B cell (primary cell): Measurements from ENCODE around the gene KLHL17. TPM values are rescaled to one million over a fixed set of nuclear protein-coding genes. Genes with fewer than 3 reads are reported as not detected.

Source experiments
- ATAC-seq: fragments of 200-7000 bp; cut with Tn5 transposase; one replicate; pipeline ENCODE4 v1.10.0; 2021; ENCODE audit warnings: low read depth, mild to moderate bottlenecking, moderate number of reproducible peaks, moderate library complexity
- CTCF ChIA-PET: fragments of 350-600 bp; sonication (Branson Sonifier 250); formaldehyde crosslinking; loops from one replicate; lab custom pipeline; 2021; ENCODE audit warnings: antibody characterized with exemption, inconsistent platforms; lab: Charles Lee
- POLR2A ChIA-PET: fragments of 350-600 bp; sonication (Branson Sonifier 250); formaldehyde crosslinking; loops from one replicate; lab custom pipeline; 2021; ENCODE audit warnings: antibody characterized with exemption; lab: Charles Lee
- DNase-seq: peaks from one replicate; pipeline ENCODE4 v3.0.0; 2013
- H2AFZ ChIP-seq: 2 replicates; pipeline ENCODE4 v1.6.1; 2012; ENCODE audit warnings: mild to moderate bottlenecking, low read depth, low read length; ENCODE audit not compliant: insufficient read depth, poor library complexity, severe bottlenecking
- H3K27ac ChIP-seq, 2 donors: 1 replicate in 1 of 2; 2 replicates in 1 of 2; pipeline ENCODE4 v1.5.1; 2012 to 2013; ENCODE audit warnings: low read length in 2 of 2, mild to moderate bottlenecking in 2 of 2, moderate library complexity in 1 of 2
- H3K27me3 ChIP-seq, 4 experiments: fragments of 200-600 bp in 1 of 4; sonication (generic) in 1 of 4; replicated peaks in 1 of 4; 1 replicate in 2 of 4; 2 replicates in 2 of 4; pipeline versions ENCODE4 v1.6.1 to v1.7.0; 2013 to 2016; ENCODE audit warnings: low read length in 3 of 4, mild to moderate bottlenecking in 2 of 4, mixed read lengths in 1 of 4, moderate library complexity in 1 of 4; ENCODE audit not compliant: insufficient read depth in 4 of 4, control insufficient read depth in 3 of 4; ENCODE audit errors: control extremely low read depth in 1 of 4
- H3K36me3 ChIP-seq, 2 experiments: replicated peaks in 1 of 2; 1 replicate in 1 of 2; 2 replicates in 1 of 2; pipeline versions ENCODE4 v1.6.1 to v1.7.1; 2013; ENCODE audit warnings: low read length in 1 of 2; ENCODE audit not compliant: insufficient read depth in 2 of 2, control insufficient read depth in 1 of 2; ENCODE audit errors: control extremely low read depth in 1 of 2, extremely low read depth in 1 of 2
- H3K4me1 ChIP-seq, 2 donors: fragments of 200-600 bp in 1 of 2; sonication (generic) in 1 of 2; 1 replicate in 1 of 2; 2 replicates in 1 of 2; pipeline versions ENCODE4 v1.5.1 to v1.6.1; 2013 to 2017; ENCODE audit warnings: low read length in 2 of 2; ENCODE audit not compliant: control insufficient read depth in 2 of 2, insufficient read depth in 2 of 2
- H3K4me2 ChIP-seq: replicated peaks from 2 replicates; pipeline ENCODE3; 2012; ENCODE audit warnings: mild to moderate bottlenecking, low read depth, low read length; ENCODE audit not compliant: poor library complexity, severe bottlenecking
- H3K4me3 ChIP-seq, 5 experiments: fragments of 200-600 bp in 1 of 5; sonication (generic) in 1 of 5; 1 replicate in 3 of 5; 2 replicates in 2 of 5; pipeline versions ENCODE4 v1.5.1 to v1.7.0; 2011 to 2016; ENCODE audit warnings: low read length in 4 of 5, mild to moderate bottlenecking in 4 of 5, low read depth in 2 of 5, control low read depth in 1 of 5, moderate library complexity in 1 of 5; ENCODE audit not compliant: insufficient read depth in 1 of 5; ENCODE audit errors: control extremely low read depth in 1 of 5, extremely low read depth in 1 of 5
- H3K79me2 ChIP-seq: fragments of 200-600 bp; sonication (generic); one replicate; pipeline ENCODE4 v1.6.0; 2016; ENCODE audit warnings: low read length; ENCODE audit not compliant: control insufficient read depth, insufficient read depth
- H3K9ac ChIP-seq: fragments of 200-600 bp; sonication (generic); 2 replicates; pipeline ENCODE4 v1.6.1; 2017; ENCODE audit warnings: mild to moderate bottlenecking, low read length, moderate library complexity
- H3K9me3 ChIP-seq, 3 donors: one replicate each; pipeline versions ENCODE4 v1.6.1 to v1.7.1; 2013; ENCODE audit warnings: low read length in 2 of 3; ENCODE audit not compliant: control insufficient read depth in 2 of 3, insufficient read depth in 1 of 3; ENCODE audit errors: control extremely low read depth in 1 of 3
- H4K20me1 ChIP-seq: 2 replicates; pipeline ENCODE4 v1.6.0; 2012; ENCODE audit warnings: mild to moderate bottlenecking, low read length; ENCODE audit not compliant: insufficient read depth, control insufficient read depth, poor library complexity, severe bottlenecking
- H3K27ac Mint-ChIP-seq: one replicate; pipeline ENCODE4 v1.8.0; 2021; ENCODE audit warnings: mixed read lengths
- H3K27me3 Mint-ChIP-seq: one replicate; pipeline ENCODE4 v1.8.0; 2021; ENCODE audit warnings: mixed read lengths
- H3K4me1 Mint-ChIP-seq: one replicate; pipeline ENCODE4 v1.8.0; 2021; ENCODE audit warnings: mixed read lengths
- H3K4me3 Mint-ChIP-seq: one replicate; pipeline ENCODE4 v1.8.0; 2021; ENCODE audit warnings: mixed read lengths
- H3K9me3 Mint-ChIP-seq: one replicate; pipeline ENCODE4 v1.8.0; 2022; ENCODE audit warnings: mixed read lengths; ENCODE audit not compliant: insufficient read depth
- EZH2 ChIP-seq: IDR thresholded peaks from 2 replicates; pipeline ENCODE4 v1.6.1; 2012; ENCODE audit warnings: borderline replicate concordance, low read depth, mild to moderate bottlenecking, moderate library complexity, low read length; ENCODE audit not compliant: insufficient read depth, poor library complexity, severe bottlenecking
- WGBS: methylation state at CpG from one replicate; pipeline ENCODE4 v1.1.5; 2013; ENCODE audit warnings: missing lambda C conversion rate; ENCODE audit not compliant: insufficient coverage; 5-methylcytosine and 5-hydroxymethylcytosine counted together
- intact Hi-C: fragments of 100-400 bp; cut with micrococcal nuclease; formaldehyde crosslinking; loops from one replicate; pipeline ENCODE4 v1.10.0; 2022
- polyA plus RNA-seq: library from polyadenylated mRNA; depleted of rRNA; stranded (reverse); fragments of >200 nt; gene quantifications from 2 replicates; pipeline ENCODE4 v1.2.3, GENCODE V29; 2012
- small RNA-seq: library from RNA; depleted of rRNA; stranded (forward); fragments of <200 nt; gene quantifications from one replicate; pipeline ENCODE3, GENCODE V24; 2012; ENCODE audit warnings: low replicate concordance, low read depth; ENCODE audit not compliant: insufficient read length
- total RNA-seq, 2 donors: library from RNA; stranded (reverse); fragments of 120-200 nt in 1 of 2; gene quantifications; 1 replicate in 1 of 2; 2 replicates in 1 of 2; pipeline versions ENCODE4 v1.2.3 to v1.2.4, GENCODE V29; 2013 to 2022
- TF ChIP-seq, protein P1 (sequence below): fragments of 200-600 bp; IDR thresholded peaks from one replicate; pipeline ENCODE4 v1.8.0; 2022; ENCODE audit warnings: antibody characterized with exemption, mild to moderate bottlenecking

Gene KLHL17
- total and polyA plus RNA-seq, 2 donors (not counting 1 experiment from before 2014, with no cell fraction given) = 30.1 to 57.5 TPM

DNA sequence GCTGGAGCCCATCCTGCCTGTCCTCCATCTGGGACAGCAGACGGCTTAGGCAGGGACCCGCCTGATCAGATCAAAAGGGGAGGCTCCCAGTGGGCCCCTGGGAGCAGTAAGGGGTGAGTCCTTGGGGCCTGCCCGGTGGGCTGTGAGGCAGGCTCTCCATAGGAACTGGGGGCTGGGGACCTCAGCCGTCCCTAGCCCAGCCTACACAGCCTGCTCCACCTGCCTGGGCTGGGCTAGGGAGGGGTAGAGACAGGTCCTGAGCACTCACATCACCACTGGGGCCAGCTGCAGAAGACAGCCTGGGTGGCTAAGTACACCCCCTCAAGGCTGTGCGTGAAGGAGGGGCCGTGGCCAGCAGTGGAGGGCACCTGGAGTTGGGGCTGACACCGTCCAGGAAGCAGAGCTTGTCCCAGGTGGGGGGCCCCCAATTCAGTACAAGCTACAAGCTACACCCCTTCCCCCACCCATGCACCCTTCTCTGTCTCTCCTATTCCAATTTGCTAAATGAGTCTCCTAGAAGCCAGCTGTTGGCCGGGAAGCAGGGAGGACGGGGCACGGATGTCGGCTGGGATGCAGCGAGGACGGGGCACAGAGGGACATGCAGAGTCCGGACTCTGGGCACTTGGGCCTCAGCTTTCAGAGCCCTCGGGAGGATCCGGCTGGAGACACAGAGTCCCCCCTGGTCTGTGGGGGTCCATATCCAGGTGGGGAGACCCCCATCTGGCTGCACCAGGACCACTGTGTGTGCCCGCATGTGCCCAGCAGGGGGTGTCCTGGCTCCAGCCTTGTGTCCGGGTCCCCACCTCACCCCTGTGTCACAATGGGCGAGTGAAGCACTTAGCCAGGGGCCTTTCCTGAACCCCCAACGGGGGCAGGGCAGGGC, 54.7 kb downstream of the KLHL17 start:
- ATAC-seq (no peak), DNase-seq (no peak)
- Histone ChIP-seq H4K20me1 (no peaks in the 10 kb centered on the region), H3K9ac (no peak overlapping the region), H3K27me3 (no peaks in the 10 kb centered on the region), H3K27ac (no peak overlapping the region), H2AFZ (no peak overlapping the region), H3K4me3 (no peak overlapping the region), H3K36me3 (no peaks in the 10 kb centered on the region), H3K4me2 (peak overlapping the region; percentile 96), H3K9me3 (peaks cover 0 to 6% (median 0%) of the 10 kb centered on the region in 3 donors), H3K79me2 (peaks cover 20% of the 10 kb centered on the region), H3K4me1 (peaks cover 19 to 29% of the 10 kb centered on the region in 2 donors)
- 87% methylated on average over 17 of the region's 20 CpGs for WGBS
- Mint-ChIP-seq H3K4me3 (peak overlapping the region; percentile 95), H3K9me3 (no peaks in the 10 kb centered on the region), H3K27me3 (peaks cover 3% of the 10 kb centered on the region), H3K27ac (no peak overlapping the region), H3K4me1 (peaks cover 26% of the 10 kb centered on the region)
- intact Hi-C loops = loop anchor here (5.0 to 10.0 kb wide), 2 partner anchors 50 to 292 kb away; partner anchors contain the start of genes ACAP3 and PUSL1
- TF ChIP-seq EZH2 = no peak
- TF ChIP-seq, protein P1, sequence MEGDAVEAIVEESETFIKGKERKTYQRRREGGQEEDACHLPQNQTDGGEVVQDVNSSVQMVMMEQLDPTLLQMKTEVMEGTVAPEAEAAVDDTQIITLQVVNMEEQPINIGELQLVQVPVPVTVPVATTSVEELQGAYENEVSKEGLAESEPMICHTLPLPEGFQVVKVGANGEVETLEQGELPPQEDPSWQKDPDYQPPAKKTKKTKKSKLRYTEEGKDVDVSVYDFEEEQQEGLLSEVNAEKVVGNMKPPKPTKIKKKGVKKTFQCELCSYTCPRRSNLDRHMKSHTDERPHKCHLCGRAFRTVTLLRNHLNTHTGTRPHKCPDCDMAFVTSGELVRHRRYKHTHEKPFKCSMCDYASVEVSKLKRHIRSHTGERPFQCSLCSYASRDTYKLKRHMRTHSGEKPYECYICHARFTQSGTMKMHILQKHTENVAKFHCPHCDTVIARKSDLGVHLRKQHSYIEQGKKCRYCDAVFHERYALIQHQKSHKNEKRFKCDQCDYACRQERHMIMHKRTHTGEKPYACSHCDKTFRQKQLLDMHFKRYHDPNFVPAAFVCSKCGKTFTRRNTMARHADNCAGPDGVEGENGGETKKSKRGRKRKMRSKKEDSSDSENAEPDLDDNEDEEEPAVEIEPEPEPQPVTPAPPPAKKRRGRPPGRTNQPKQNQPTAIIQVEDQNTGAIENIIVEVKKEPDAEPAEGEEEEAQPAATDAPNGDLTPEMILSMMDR = peak; percentile 17
- ChIA-PET CTCF (interaction anchor here (1.5 to 2.0 kb wide), 3 partner anchors 12 to 277 kb away, joined by 4 to 7 read pairs (median 5); no protein-coding TSS in a partner anchor), POLR2A (no interaction called here)

Small RNAs within 50 kb of the gene (small RNA-seq; reads per million reads assigned to genes)
- gene AL645608.3 (not detected), gene AL645608.4 (not detected)

Other genes with a start within 250 kb of the KLHL17 start
- gene SAMD11, start 36.7 kb upstream of the KLHL17 start, total RNA-seq = not detected in 2 replicates
- not detected in 2 replicates for gene SAMD11, start 36.7 kb upstream of the KLHL17 start, polyA plus RNA-seq
- gene NOC2L, start 1.3 kb upstream of the KLHL17 start, total RNA-seq = 64.1 and 69.2 TPM in 2 replicates
- 48.0 and 63.3 TPM in 2 replicates for gene NOC2L, start 1.3 kb upstream of the KLHL17 start, polyA plus RNA-seq
- 0.63 and 1.1 TPM in 2 replicates for gene PLEKHN1, start 5.9 kb downstream of the KLHL17 start, total RNA-seq
- 0.36 and 0.37 TPM in 2 replicates for gene PLEKHN1, start 5.9 kb downstream of the KLHL17 start, polyA plus RNA-seq
- not detected in 2 replicates for gene PERM1, start 21.5 kb downstream of the KLHL17 start, total RNA-seq
- not detected in 2 replicates for gene PERM1, start 21.5 kb downstream of the KLHL17 start, polyA plus RNA-seq
- 3.2 and 4.3 TPM in 2 replicates for gene HES4, start 39.5 kb downstream of the KLHL17 start, total RNA-seq
- 4.5 and 18.1 TPM in 2 replicates for gene HES4, start 39.5 kb downstream of the KLHL17 start, polyA plus RNA-seq
- gene ISG15, start 52.9 kb downstream of the KLHL17 start, total RNA-seq = 25.2 and 28.3 TPM in 2 replicates
- gene ISG15, start 52.9 kb downstream of the KLHL17 start, polyA plus RNA-seq = 71.2 and 91.4 TPM in 2 replicates
- gene AGRN, start 59.5 kb downstream of the KLHL17 start, total RNA-seq = 31.3 and 32.3 TPM in 2 replicates
- 7.0 and 7.3 TPM in 2 replicates for gene AGRN, start 59.5 kb downstream of the KLHL17 start, polyA plus RNA-seq
- not detected in 2 replicates for gene RNF223, start 113.7 kb downstream of the KLHL17 start, total RNA-seq
- gene RNF223, start 113.7 kb downstream of the KLHL17 start, polyA plus RNA-seq = not detected in 2 replicates
- gene C1orf159, start 155.5 kb downstream of the KLHL17 start, total RNA-seq = 23.0 and 25.3 TPM in 2 replicates
- 25.6 and 29.6 TPM in 2 replicates for gene C1orf159, start 155.5 kb downstream of the KLHL17 start, polyA plus RNA-seq
- 0.37 and 0.61 TPM in 2 replicates for gene TTLL10, start 213.3 kb downstream of the KLHL17 start, total RNA-seq
- 0.37 and 0.45 TPM in 2 replicates for gene TTLL10, start 213.3 kb downstream of the KLHL17 start, polyA plus RNA-seq
- 33.5 and 38.1 TPM in 2 replicates for gene TNFRSF18, start 246.0 kb downstream of the KLHL17 start, total RNA-seq
- 10.1 and 25.2 TPM in 2 replicates for gene TNFRSF18, start 246.0 kb downstream of the KLHL17 start, polyA plus RNA-seq